SK-N-MC (cell line): ENCODE measurements around the gene AMER1.

Source experiments
- EZH2 ChIP-seq: fragments of 200-600 bp; sonication (generic); IDR thresholded peaks from one replicate; pipeline ENCODE4 v1.6.1; 2017; ENCODE audit warnings: antibody characterized with exemption
- POLR2AphosphoS5 ChIP-seq: IDR thresholded peaks from 2 replicates; pipeline ENCODE4 v1.6.1; 2012; ENCODE audit warnings: mild to moderate bottlenecking, low read depth, low read length, borderline replicate concordance

GRCh38 chrX:64191281-64192010 lies 14.1 kb downstream of the AMER1 start:
- TF ChIP-seq POLR2AphosphoS5, result no peak
- TF ChIP-seq EZH2, result no peak
